ENCODE measurements around the gene ITGA11.

DNA sequence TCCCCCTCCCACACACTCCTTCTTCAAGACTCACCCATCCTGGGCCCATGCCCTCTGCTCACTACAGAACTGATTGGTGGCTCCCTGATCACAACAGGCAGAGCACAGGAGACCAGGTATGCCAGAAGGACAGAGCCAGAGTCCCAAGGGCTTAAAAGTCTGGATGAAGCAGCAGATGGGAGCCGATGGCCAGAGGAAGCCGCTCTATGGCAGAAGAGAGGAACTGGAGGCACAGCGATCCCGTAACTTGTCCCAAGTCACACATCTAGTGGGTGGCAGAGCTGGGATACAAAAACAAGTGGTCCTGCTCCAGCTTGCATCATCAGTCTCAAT is 20.7 kb downstream of the ITGA11 start:
- TF ChIP-seq, protein P1, sequence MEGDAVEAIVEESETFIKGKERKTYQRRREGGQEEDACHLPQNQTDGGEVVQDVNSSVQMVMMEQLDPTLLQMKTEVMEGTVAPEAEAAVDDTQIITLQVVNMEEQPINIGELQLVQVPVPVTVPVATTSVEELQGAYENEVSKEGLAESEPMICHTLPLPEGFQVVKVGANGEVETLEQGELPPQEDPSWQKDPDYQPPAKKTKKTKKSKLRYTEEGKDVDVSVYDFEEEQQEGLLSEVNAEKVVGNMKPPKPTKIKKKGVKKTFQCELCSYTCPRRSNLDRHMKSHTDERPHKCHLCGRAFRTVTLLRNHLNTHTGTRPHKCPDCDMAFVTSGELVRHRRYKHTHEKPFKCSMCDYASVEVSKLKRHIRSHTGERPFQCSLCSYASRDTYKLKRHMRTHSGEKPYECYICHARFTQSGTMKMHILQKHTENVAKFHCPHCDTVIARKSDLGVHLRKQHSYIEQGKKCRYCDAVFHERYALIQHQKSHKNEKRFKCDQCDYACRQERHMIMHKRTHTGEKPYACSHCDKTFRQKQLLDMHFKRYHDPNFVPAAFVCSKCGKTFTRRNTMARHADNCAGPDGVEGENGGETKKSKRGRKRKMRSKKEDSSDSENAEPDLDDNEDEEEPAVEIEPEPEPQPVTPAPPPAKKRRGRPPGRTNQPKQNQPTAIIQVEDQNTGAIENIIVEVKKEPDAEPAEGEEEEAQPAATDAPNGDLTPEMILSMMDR (IDR thresholded peaks at IDR 0.05 in 8 of 11, conservative IDR thresholded peaks at IDR 0.05 in 3 of 11): no peak
- no peak for TF ChIP-seq POLR2A (IDR thresholded peaks at IDR 0.05)

Data from spleen (tissue), 7 donors.